ENCODE results near the gene STARD6. TPM values are rescaled to one million over a fixed set of nuclear protein-coding genes. Genes with fewer than 3 reads are reported as not detected.
A peak's percentile ranks its signal among the peaks of the same experiment; 100 is the strongest.

Gene STARD6
- total and polyA plus RNA-seq, 12 donors = 0.06 TPM; not detected in 11

DNA sequence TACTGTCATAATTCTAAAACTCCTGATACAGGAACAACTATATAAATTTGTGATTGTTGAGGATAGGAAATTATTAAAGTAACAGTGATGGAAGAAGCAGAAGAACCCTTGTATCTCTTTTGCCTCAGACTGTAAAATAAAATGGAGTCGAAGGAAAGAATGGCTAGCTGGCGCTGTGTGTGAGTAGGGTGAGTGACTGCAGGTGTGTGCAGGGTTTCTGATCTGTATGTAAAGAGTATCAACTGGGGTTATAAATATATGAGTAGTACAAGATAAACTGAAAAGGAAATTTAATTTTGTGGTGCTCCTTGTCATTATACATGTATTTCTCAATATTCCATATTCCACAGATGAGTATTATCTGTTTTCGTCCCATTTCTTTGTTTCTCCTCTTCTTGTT, 73.1 kb downstream of the STARD6 start:
- Histone ChIP-seq H3K9me3 (replicated peaks in 1 of 3) (no peaks in the 10 kb centered on the region), H3K27ac (peak overlapping the region in 1 of 5 donors; percentile 47), H3K4me3 (no peak overlapping the region), H3K4me1 (replicated peaks in 1 of 2) (peaks cover 3 to 21% of the 10 kb centered on the region in 2 donors), H3K27me3 (no peaks in the 10 kb centered on the region), H3K36me3 (replicated peaks in 1 of 2) (peaks cover 0 to 27% of the 10 kb centered on the region in 2 donors)
- WGBS, 4 donors = 94 to 96% (median 95%) methylated on average over 3 of the region's 3 CpGs
- TF ChIP-seq CTCF (IDR thresholded peaks at IDR 0.05) (no peak), POLR2A (IDR thresholded peaks at IDR 0.05) (no peak)
- intact Hi-C loops (cut with DNase I) = no loop called here
- no peak for DNase-seq

DNA sequence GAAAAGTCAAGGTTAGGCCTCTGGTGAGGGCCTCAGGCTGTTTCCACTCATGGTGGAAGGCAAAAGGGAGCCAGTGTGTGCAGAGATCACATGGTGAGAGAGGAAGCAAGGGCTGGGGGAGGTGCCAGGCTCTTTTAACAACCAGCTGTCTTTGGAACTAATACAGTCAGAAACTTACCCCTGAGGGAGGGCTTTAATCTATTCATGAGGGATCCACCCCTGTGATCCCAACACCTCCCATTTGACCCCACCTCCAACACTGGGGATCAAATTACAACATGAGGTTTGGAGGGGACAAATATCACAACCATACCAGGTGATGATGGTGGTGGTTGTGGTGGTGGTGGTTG, 77.5 kb downstream of the STARD6 start:
- peaks cover 3 to 15% of the 10 kb centered on the region in 2 donors for H3K4me1 ChIP-seq (replicated peaks in 1 of 2)
- no peaks in the 10 kb centered on the region for H3K9me3 ChIP-seq (replicated peaks in 1 of 3)
- TF ChIP-seq POLR2A (IDR thresholded peaks at IDR 0.05) (no peak), CTCF (IDR thresholded peaks at IDR 0.05) (no peak)
- DNase-seq = no peak
- no peak overlapping the region for H3K27ac ChIP-seq
- intact Hi-C loops (cut with DNase I) = no loop called here
- peaks cover 0 to 21% of the 10 kb centered on the region in 2 donors for H3K36me3 ChIP-seq (replicated peaks in 1 of 2)
- no peaks in the 10 kb centered on the region for H3K27me3 ChIP-seq
- H3K4me3 ChIP-seq = no peak overlapping the region

GRCh38 chr18:54279477-54280219, 78.0 kb downstream of the STARD6 start:
- TF ChIP-seq POLR2A (IDR thresholded peaks at IDR 0.05) = no peak
- no peak for TF ChIP-seq CTCF (IDR thresholded peaks at IDR 0.05)
- no peaks in the 10 kb centered on the region for H3K27me3 ChIP-seq
- 94 to 99% (median 97%) methylated on average over 5 of the region's 5 CpGs for WGBS, 4 donors
- DNase-seq = no peak
- H3K9me3 ChIP-seq (replicated peaks in 1 of 3) = no peaks in the 10 kb centered on the region
- H3K27ac ChIP-seq = no peak overlapping the region
- no peak overlapping the region for H3K4me3 ChIP-seq
- peaks cover 0 to 21% of the 10 kb centered on the region in 2 donors for H3K36me3 ChIP-seq (replicated peaks in 1 of 2)
- intact Hi-C loops (cut with DNase I) = no loop called here
- H3K4me1 ChIP-seq (replicated peaks in 1 of 2) = peaks cover 3 to 11% of the 10 kb centered on the region in 2 donors

DNA sequence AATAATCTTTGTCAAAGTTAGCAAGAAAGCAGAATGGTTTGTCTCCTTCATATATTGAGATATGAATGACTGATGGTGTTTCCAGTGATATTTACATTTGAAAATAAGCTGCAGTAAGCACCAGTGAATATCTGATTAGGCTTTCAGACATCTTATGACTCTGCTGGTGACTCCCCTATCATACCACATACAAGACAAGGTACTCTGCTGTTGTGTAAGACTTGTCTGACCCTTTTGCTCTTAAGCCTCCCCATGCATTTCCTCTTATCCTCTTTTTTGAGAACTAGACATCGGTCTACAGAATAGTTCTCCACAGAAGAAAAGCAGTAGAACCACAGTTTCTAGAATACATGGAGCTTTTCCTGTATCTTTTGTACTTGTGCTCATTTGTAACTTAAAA, 79.0 kb downstream of the STARD6 start:
- TF ChIP-seq POLR2A (IDR thresholded peaks at IDR 0.05) = no peak
- no peak for TF ChIP-seq CTCF (IDR thresholded peaks at IDR 0.05)
- 85 to 96% (median 89%) methylated on average over 1 of the region's 1 CpG for WGBS, 4 donors
- Histone ChIP-seq H3K4me1 (replicated peaks in 1 of 2) (peaks cover 3 to 8% of the 10 kb centered on the region in 2 donors), H3K36me3 (replicated peaks in 1 of 2) (peaks cover 0 to 21% of the 10 kb centered on the region in 2 donors), H3K27me3 (no peaks in the 10 kb centered on the region), H3K27ac (no peak overlapping the region), H3K4me3 (no peak overlapping the region), H3K9me3 (replicated peaks in 1 of 3) (no peaks in the 10 kb centered on the region)
- intact Hi-C loops (cut with DNase I) = no loop called here
- no peak for DNase-seq
